Activated CD4-positive, alpha-beta T cell treated with anti-CD3 and anti-CD28 coated beads for 4 hours (primary cell): Measurements from ENCODE around the gene HCLS1.
"Not testable (repeated sequence)": the region's sequence is repeated elsewhere in the genome, so short reads cannot be mapped to it uniquely, and the experiment has no call there.

Experiments
- DNase-seq, 2 donors: peaks; one replicate each; pipeline ENCODE4 v3.0.0-alpha.2; 2020

HCLS1 gene

DNA sequence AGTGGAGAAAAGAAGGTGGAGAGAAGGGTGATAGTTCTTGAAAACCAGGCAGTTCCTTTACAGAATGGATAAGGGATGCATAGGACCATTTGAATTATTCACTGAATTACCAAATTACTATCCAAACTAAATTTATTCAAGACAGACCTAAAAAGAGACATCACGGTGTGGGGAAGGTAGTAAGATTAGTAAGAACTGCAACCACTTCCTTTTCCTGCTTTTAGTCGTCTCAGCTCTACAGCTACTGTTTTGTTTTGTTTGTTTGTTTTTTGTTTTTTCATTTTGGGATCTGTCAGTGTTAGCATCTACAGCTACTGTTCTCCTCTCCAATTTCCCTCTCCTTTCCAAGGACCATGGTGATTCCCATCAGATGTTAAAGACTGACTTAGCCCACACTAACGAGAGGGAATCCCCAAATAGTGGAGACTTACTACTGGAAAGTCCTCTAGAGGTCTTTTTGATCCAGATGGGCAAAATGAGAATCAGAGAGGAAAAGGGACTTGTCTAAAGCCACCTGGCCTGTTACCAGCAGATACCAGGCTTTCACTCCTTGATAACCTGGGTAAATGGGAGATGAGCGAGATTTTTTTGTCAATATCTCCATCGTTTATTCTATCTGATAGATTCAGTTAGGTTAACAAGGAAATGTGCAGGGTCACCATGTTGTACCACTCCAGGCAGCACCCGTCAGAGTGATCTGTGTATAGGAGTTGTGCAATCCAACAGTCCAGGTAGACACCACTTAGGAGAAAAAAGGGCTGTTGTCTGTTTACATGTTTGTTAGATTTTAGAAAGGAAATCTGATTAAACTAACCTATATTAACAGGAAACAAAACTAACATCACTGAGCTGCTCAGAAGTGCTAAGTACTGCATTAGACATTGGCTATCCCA, 6.0 kb downstream of the HCLS1 start:
- DNase-seq = no peak

DNA sequence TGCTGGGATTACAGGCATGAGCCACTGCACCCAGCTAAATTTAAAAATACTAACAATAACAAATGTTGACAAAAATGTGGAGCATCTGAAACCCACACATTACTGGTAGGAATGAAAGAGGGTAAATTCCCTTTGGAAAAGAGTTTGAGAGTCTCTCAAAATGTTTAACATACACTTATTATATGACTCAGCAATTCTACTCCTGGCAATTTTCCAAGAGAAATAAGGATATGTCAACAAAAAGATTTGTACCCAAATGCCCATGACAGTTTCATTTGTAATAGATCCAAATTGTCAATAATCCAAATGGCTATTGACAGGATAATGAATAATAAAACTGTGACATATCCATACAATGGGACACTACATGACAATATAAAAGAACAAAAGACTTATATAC, 9.0 kb downstream of the HCLS1 start:
- DNase-seq = no peak

DNA sequence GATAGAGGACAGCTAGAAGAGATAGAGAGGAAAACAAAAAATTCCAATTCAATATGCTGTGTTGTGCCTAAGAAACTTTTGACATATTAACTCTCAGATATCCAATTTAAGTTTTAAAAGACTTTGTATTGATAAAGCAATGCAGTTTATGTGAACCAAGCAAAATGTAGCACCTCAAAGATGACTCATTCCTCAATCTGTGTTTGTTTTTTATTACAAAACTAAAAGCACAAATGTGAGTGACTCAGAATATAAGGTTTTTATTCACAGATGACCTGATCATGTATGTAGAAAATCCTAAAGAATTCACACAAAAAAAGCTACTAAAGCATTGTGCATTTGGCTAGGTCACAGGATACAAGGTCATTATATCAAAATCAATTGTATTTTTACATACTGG, 11.1 kb downstream of the HCLS1 start:
- DNase-seq = no peak

DNA sequence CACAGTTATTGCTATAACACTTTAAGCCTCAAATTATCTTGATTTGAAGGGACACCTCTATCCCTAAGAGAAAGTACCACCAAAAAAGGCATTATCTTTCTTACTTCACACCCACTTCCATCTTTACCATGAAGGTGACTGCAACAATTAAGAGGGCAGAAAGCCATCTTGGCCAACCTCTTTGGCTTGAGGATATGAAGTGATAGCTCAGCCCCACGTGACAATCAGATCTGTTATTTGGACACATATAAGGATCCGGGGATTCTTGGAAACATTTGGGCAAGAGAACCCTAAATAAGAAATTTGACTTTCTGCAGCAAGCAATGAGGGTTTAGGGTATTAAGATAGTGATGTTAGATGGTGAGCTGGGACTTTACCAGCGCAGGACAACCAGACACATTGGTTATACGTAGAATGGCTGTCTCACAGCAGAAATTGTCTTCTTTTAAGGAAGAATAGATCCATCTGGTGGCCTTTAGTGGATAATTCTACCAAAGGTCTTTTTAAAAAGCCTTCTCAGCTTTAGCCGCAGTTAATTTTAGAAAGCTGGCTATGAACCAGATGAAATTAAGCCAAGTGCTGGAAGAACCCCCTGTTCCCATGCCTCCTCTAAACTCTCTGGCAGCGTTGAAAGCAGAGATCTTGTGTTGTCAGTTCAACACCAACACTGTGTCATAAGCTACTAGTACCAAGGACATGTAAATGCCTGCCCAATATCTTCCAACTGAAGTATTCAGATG, 12.3 kb downstream of the HCLS1 start:
- DNase-seq = no peak

DNA sequence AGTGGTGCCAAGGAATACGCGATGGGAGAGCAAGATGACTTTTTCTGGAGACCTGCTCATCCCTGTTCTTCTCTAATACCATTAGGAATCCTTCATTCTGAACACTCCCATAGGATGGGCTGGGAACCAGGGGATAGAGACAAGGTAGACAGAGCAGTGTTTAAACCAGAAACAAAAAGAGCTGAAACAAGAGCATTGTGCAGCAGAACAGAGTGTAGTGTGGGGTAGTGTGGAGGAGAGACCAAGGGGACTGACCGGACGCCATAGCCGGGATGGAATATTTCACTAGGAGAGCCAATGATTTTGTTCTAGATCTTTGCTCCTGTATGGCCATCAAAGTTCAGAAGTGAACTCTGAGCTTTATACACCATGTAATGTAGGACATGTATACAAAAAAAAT, 15.6 kb downstream of the HCLS1 start:
- no peak for DNase-seq

DNA sequence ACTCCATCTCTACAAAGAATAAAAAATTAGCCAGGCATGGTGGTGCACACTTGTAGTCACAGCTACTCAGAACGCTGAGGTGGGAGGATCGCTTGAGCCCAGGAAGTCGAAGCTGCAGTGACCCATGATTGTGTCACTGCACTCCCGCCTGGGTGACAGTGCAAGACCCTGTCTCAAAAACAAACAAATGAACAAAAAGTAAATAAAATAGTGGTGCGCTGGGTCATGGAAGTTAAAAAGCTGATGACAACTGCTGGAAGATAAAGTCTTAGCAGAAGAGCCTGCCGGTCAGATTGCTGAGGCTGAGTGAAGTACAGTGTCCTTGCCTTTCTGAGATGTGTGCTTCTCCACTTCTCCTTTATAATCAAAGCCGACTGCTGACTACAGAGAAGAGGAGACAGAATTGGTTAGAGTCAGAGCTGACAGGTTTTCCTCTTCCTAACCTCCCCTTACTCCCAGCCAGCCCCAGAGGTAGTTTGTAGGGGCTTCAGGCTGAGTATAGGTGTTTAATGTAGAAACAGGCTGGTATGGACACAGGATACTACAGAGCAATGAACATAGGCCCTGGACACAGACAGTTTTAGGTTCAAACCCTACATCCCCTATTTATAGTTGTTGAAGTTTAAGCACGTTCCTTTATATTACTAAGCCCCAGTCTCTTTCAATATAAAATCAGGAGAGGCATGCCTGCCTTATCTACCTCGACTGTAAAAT, 17.9 kb downstream of the HCLS1 start:
- DNase-seq = no peak

DNA sequence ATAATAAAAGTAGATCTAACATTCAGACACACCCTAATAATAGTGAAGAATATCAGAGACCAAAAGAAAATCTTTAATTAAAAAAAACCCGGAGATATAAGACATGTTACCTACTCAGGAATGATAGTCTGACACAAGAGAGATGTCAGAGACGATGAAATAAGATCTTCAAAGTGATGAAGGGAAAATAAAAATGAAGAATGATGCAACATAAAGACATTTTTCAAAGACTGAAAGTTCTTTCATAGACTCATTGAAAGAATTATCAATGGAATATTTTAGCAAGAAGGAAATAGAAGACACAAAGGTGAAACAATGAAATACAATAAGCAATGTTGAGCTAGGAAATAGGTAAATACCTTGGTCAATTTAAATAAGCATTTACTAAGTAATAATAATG, 19.6 kb downstream of the HCLS1 start:
- DNase-seq = no peak

DNA sequence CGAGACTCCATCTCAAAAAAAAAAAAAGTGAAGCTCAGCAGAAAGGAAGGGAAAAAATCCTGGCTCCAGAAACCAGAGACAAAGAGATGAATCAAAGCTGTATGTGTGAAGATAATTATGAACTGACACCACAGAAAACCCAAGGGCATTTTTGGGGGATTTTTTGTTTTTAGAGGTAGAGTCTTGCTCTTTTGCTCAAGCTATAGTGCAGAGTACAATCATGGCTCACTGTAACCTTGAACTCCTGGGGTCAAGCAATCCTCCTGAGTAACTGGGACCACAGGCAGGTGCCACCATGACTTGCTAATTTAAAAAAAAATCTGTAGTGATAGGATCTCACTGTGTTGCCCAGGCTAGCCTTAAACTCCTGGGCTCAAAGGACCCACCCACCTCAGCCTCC, 22.8 kb downstream of the HCLS1 start:
- no peak for DNase-seq

DNA sequence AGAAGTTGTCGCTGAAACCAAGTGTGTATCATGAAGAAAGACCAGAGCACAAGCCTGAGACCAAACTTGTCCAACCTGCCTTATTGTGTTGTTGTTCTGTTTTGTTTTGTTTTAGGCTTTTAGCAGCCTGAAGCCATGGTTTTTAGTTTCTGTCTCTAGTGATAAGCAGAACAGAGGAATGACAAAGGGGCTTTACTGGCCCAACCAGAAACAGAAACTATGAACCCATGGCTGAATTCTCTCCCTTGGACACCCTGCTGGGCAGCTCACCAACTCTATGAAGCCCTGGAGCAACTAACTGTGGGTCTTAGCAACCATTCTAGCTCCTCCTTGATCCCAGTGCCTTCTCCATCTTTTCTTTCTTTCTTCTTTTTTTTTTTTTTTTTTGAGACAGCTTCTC, 30.3 kb downstream of the HCLS1 start:
- no peak for DNase-seq

DNA sequence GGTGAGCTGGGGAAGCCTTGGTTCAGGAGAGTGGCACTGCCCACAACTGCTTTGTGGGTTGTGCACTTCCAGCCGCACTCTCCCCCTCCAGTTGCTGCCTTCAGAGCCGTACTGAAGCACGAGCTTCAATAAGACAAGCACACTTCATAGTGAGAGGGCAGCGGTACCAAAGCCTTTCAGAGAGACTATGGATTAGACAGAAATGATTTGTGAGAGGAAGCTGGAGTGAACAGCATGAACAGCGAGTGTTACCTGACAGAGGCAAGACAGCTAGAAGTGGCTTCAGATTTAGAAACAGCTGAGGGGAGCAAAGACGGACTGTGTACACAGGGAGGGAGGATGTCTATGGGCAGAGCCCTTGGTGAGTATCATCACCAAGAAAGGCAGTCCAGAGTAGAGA, 31.1 kb downstream of the HCLS1 start:
- DNase-seq = no peak

DNA sequence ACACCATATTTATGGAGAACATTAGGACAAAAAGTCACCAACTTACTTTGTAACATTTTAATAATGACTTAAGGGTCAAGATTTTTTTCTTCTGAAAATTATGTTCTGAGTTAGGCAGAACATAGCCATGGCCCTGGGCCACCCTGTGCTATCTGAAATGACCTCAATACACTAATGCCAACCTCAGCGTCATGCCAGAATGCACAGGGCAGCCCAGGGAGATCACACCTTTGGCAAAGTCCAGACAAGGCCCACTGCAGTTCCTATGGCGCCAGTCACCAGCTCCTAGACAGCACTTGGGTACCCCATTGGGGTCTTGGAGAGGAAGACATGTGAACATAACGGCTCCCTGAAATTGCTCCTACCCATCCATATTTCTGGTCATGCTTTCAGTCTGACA, 33.1 kb downstream of the HCLS1 start:
- DNase-seq = no peak

DNA sequence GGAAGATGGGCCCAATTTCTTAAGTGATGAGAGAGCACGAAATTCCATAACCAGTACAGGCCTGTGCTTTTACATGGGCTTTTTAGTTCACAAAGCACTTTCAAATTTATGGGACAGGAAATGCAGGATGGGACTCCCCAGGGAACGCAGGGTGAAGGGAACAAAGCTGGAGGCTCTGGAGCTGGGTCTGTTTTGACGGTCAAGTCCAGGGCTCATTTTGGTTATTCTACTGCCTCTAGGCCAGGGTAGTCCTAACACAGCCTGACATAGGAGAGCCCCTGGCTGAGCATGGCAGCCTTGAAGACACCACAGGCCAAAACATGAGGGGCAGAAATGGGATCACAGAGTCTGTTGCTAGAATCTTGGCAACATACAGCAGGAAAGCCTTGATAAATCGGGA, 33.5 kb downstream of the HCLS1 start:
- DNase-seq = no peak

DNA sequence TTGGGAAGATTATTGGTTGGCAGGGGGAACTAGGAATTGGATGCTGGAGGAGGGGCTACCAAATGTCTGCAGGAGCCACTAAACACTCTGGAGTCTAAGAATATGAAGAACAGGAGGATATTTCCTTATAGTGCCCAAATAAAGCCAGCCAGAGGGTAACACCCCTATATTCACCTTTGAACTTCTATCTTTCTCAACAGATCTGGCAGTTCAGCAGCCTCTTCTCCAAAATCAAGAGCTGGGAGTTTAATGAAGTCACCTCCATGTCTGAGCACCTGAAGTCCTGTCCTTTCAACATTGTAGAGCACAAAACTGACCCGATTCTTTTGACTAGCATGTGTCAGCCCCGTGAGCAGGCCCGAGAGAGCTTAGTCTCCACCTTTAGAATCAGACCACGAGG, 34.2 kb downstream of the HCLS1 start:
- DNase-seq = no peak

DNA sequence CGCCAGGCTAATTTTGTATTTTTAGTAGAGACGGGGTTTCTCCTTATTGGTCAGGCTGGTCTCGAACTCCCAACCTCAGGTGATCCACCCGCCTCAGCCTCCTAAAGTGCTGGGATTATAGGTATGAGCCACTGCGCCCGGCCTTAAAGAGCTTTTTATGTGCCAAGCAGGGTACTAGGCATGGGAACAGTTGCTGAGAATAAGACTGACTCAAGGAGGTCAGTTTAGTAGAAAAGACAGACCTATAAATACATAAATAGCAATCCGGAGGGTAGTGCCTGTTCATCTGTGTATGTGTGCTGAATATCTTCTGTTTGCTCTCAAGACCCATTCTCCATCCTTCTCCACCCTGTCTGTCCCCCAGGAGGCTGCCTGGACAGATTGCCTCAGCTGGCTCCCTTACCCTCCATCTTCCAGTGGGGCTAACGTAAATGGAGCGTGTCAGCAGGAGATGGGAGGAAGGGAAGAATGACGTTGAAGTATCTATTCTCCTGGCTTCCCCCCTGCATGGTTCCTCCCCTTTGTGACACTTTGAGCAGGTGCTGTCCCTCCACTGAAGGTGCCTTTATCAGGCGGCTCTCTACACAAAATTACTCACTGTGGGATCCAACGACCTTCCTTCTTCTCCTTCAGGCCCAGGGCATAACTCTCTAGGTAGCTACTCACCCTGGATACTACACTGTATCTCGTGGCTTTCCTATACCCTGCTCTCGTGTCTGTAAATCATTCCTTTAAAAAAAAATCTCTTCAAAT, 36.4 kb downstream of the HCLS1 start:
- no peak for DNase-seq

DNA sequence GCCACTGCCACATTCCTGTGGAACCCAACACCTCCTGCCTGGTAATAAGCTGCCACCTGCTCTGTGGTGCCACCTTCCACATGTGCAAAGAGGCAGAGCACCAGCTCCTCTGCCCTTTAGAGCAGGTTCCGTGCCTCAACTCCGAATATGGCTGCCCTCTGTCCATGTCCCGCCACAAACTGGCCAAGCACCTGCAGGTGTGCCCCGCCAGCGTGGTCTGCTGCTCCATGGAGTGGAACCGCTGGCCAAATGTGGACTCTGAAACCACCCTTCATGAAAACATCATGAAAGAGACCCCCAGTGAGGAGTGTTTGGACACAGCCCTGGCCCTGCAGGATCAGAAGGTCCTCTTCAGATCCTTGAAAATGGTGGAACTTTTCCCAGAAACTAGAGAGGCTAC, 39.2 kb downstream of the HCLS1 start:
- DNase-seq = no peak

DNA sequence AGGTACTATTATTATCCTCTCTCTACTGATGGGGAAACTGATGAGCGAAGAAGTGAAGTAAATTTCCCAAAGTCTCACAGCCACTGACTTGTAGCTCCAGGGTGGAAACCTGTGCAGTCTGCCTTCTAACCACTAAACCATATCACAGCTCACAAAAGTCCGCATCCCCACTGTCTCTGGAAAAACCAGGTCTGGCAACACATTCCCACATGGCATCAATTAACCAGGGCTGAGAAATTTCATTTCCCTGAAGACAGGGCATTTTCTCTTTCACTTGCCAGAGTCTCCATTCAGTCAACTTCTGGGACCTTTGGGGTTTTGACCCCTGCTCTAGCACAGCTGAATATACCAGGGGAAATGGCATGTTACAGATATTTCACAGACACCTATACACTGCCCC, 41.0 kb downstream of the HCLS1 start:
- DNase-seq = no peak

DNA sequence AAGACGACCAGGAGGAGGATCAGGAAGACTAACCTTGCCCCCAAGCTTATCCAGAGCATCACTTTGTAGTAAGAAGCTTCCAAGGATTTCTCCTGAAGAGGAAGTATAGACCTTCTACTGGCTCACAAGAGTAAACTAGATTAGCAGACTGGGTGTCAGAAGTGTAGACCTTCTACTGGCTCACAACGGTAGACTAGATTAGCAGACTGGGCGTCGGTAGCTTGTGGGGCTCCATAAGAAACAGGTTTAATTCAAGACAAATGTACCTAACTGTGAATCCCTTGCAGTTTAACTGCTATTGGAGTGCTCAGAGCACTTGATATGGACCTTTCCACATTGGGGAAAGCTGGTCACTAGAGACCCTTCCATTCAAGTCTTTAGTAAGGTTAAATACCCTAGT, 54.6 kb downstream of the HCLS1 start:
- DNase-seq = no peak

DNA sequence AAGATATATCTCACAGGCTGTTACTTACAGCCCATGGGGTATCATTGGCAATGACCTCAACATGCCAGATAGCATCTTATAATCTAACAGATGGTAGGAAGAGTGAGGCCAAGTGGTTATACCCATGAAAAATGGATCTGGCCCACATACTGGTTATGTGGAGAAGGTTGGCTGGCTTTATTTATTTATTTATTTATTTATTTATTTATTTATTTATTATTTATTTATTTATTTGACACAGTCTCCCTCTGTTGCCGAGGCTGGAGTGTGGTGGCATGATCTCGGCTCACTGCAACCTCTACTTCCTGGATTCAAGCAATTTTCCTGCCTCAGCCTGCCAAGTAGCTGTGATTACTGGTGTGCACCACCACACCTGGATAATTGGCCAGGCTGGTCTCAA, 55.9 kb downstream of the HCLS1 start:
- no peak for DNase-seq

DNA sequence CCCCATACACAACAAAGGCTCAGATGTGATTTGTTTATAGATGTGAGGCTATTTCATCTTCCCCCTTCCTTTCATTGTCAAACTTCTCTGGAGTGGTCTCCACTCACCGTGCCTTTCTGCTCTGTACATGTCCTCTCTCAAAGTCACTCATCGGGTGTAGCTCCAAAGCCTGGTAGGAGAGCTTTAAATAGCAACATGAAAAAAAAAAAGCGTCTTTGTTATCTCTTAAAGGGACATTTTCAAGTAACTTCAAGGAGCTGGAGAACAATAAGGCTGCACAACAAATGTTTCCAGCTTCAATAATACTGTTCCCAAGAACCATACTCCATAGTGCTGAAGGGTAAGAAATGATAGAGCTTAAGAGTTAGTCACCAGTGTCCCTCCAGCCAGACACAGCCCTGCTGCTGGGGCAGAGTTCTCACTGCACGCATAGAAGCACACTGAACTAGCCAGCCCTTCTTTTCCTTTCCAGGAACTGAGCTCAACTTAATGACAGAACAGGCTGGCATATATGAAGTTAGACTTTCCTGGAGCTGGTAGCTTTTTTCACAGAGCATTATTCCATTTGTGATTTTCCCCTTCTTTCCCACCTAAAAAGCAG, 59.4 kb downstream of the HCLS1 start:
- no peak for DNase-seq

DNA sequence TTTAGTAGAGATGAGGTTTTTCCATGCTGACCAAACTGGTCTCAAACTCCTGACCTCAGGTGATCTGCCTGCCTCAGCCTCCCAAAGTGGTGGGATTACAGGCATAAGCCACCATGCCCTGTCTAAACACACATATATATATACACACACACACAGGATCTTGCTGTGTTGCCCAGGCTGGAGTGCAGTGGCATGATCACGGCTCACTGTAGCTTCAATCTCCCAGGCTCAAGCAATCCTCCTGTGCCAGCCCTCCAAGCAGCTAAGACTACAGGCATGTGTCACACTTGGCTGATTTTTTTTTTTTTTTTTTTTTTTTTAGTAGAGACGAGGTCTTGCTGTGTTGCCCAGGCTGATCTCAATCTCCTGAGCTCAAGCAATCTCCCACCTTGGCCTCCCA, 60.8 kb downstream of the HCLS1 start:
- not testable (repeated sequence) for DNase-seq

DNA sequence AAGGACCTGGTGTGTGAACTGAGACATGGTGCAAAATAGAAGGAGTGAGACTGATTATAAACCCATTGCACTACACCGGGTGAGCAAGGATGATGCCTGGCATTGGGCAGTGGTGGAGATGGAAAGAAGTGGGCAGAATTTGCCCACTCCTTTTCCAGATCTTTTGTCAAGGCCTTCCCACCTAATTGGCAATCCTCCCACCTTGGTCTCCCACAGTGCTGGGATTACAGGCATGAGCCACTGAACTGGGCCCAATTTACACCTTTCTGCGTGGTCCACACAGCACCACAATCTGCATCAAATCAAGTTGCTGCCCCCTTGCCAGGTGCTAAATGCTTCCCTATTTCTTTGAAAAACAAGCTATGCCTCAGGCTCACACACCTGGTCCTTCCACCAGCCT, 62.1 kb downstream of the HCLS1 start:
- DNase-seq = no peak

DNA sequence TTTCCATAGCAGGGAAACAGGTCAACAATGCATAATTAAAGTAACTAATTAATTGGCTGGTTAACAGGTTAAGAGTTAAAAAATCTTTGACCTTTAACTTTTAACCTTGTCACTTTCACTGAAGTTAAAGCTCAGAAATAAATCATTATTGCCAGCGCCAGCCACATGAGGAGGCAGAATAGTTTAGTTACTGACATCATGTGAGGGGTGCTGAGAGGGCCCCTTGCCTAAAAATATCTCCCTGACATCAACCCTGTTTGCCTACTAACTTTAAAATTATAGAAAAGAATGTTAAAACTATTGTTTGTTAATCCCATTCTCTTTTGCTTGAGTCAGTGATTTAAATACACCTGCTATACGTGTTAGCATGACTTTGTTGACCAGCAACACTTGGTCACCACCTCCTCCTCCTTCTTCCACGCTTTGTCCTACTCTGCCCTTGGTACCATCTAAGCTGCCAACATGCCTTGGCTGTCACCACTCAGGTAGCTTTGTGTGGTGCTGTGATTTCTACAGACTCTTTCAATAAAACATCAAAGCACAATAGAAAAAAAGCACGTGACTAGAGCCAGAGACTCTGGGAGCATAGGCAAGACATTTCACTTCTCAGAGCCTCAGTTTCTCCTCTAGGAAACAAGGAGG, 64.8 kb downstream of the HCLS1 start:
- no peak for DNase-seq
